CD14-positive monocyte (primary cell): ENCODE results near the gene IL17C. TPM values are rescaled to one million over a fixed set of nuclear protein-coding genes. Genes with fewer than 3 reads are reported as not detected.

Experiments
- DNase-seq, 3 donors: peaks; one replicate each; pipeline ENCODE4 v3.0.0-alpha.2; 2011 to 2022
- H2AFZ ChIP-seq: 2 replicates; pipeline ENCODE4 v1.6.0; 2012; ENCODE audit warnings: mild to moderate bottlenecking, low read depth, low read length, inconsistent platforms; ENCODE audit not compliant: insufficient read depth, poor library complexity, severe bottlenecking
- H3K27ac ChIP-seq, 2 donors: 1 replicate in 1 of 2; 2 replicates in 1 of 2; pipeline ENCODE4 v1.5.1; 2012 to 2013; ENCODE audit warnings: low read length in 2 of 2, control low read depth in 1 of 2, inconsistent platforms in 1 of 2, low read depth in 1 of 2, mild to moderate bottlenecking in 1 of 2
- H3K27me3 ChIP-seq, 2 donors: one replicate each; pipeline versions ENCODE4 v1.6.0 to v1.6.1; 2011 to 2013; ENCODE audit warnings: low read length in 2 of 2; ENCODE audit not compliant: control insufficient read depth in 2 of 2, insufficient read depth in 2 of 2
- H3K36me3 ChIP-seq, 2 donors: replicated peaks in 1 of 2; 1 replicate in 1 of 2; 2 replicates in 1 of 2; pipeline versions ENCODE4 v1.5.1 to v1.6.1; 2012 to 2013; ENCODE audit warnings: low read length in 2 of 2, control low read depth in 1 of 2, inconsistent platforms in 1 of 2, mild to moderate bottlenecking in 1 of 2; ENCODE audit not compliant: insufficient read depth in 2 of 2, control insufficient read depth in 1 of 2
- H3K4me1 ChIP-seq, 2 donors: 1 replicate in 1 of 2; 2 replicates in 1 of 2; pipeline versions ENCODE4 v1.5.1 to v1.6.1; 2012 to 2013; ENCODE audit warnings: low read length in 2 of 2, control low read depth in 1 of 2, inconsistent platforms in 1 of 2, mild to moderate bottlenecking in 1 of 2, moderate library complexity in 1 of 2; ENCODE audit not compliant: insufficient read depth in 2 of 2, control insufficient read depth in 1 of 2
- H3K4me2 ChIP-seq: replicated peaks from 2 replicates; pipeline ENCODE3; 2012; ENCODE audit warnings: low read length, moderate library complexity, mild to moderate bottlenecking; ENCODE audit not compliant: poor library complexity, severe bottlenecking; ENCODE audit errors: extremely low read depth
- H3K4me3 ChIP-seq, 3 experiments: fragments of 200-600 bp in 1 of 3; sonication (generic) in 1 of 3; replicated peaks in 1 of 3; 1 replicate in 2 of 3; 2 replicates in 1 of 3; pipeline ENCODE4 v1.5.1; 2011 to 2013; ENCODE audit warnings: low read length in 3 of 3, mild to moderate bottlenecking in 3 of 3, control low read depth in 2 of 3, low read depth in 2 of 3, inconsistent platforms in 1 of 3, moderate library complexity in 1 of 3
- H3K79me2 ChIP-seq: 2 replicates; pipeline ENCODE4 v1.6.0; 2012; ENCODE audit warnings: mild to moderate bottlenecking, control low read depth, inconsistent platforms, low read length, moderate library complexity; ENCODE audit not compliant: insufficient read depth
- H3K9ac ChIP-seq: 2 replicates; pipeline ENCODE4 v1.6.0; 2017; ENCODE audit warnings: low read length, mild to moderate bottlenecking; ENCODE audit not compliant: insufficient read depth, poor library complexity, severe bottlenecking
- H3K9me3 ChIP-seq, 2 donors: replicated peaks in 1 of 2; 1 replicate in 1 of 2; 2 replicates in 1 of 2; pipeline versions ENCODE4 v1.5.1 to v1.6.1; 2012 to 2013; ENCODE audit warnings: low read length in 2 of 2, control low read depth in 1 of 2; ENCODE audit not compliant: control insufficient read depth in 1 of 2, insufficient read depth in 1 of 2
- H4K20me1 ChIP-seq: 2 replicates; pipeline ENCODE4 v1.6.0; 2012; ENCODE audit warnings: mild to moderate bottlenecking, low read length, control low read depth, moderate library complexity; ENCODE audit not compliant: insufficient read depth
- H3K27ac Mint-ChIP-seq, 7 donors: one replicate each; pipeline ENCODE4 v1.8.0; 2020; ENCODE audit warnings: mild to moderate bottlenecking in 7 of 7, mixed read lengths in 7 of 7, moderate library complexity in 6 of 7, inconsistent platforms in 2 of 7
- H3K27me3 Mint-ChIP-seq, 3 donors: one replicate each; pipeline ENCODE4 v1.8.0; 2021 to 2022; ENCODE audit warnings: low read depth in 3 of 3, mild to moderate bottlenecking in 3 of 3, mixed read lengths in 3 of 3, moderate library complexity in 3 of 3, inconsistent platforms in 1 of 3
- H3K36me3 Mint-ChIP-seq, 2 donors: one replicate each; pipeline ENCODE4 v1.8.0; 2020; ENCODE audit warnings: mixed read lengths in 2 of 2, inconsistent platforms in 1 of 2, mild to moderate bottlenecking in 1 of 2
- H3K4me1 Mint-ChIP-seq: one replicate; pipeline ENCODE4 v1.8.0; 2020; ENCODE audit warnings: mild to moderate bottlenecking, mixed read lengths
- H3K4me3 Mint-ChIP-seq, 2 donors: one replicate each; pipeline ENCODE4 v1.8.0; 2020; ENCODE audit warnings: mild to moderate bottlenecking in 2 of 2, mixed read lengths in 2 of 2, moderate library complexity in 1 of 2
- H3K9me3 Mint-ChIP-seq, 7 donors: one replicate each; pipeline ENCODE4 v1.8.0; 2020 to 2022; ENCODE audit warnings: mixed read lengths in 7 of 7, mild to moderate bottlenecking in 6 of 7, moderate library complexity in 6 of 7, inconsistent platforms in 2 of 7
- CTCF ChIP-seq: fragments of 200-600 bp; IDR thresholded peaks from one replicate; pipeline ENCODE4 v1.8.0; 2022; ENCODE audit warnings: antibody characterized with exemption, mild to moderate bottlenecking
- WGBS: methylation state at CpG from one replicate; pipeline ENCODE4 v1.1.5; 2013; ENCODE audit warnings: missing lambda C conversion rate; ENCODE audit not compliant: insufficient coverage; 5-methylcytosine and 5-hydroxymethylcytosine counted together
- intact Hi-C, 2 donors: fragments of 100-400 bp; cut with micrococcal nuclease; formaldehyde crosslinking; loops; one replicate each; pipeline versions ENCODE4 v1.15.0 to v1.15.1; 2023
- polyA plus RNA-seq, 3 donors: library from polyadenylated mRNA; depleted of rRNA in 1 of 3; unstranded in 2 of 3; stranded (reverse) in 1 of 3; fragments of 300-500 nt in 2 of 3; fragments of >200 nt in 1 of 3; fragmentation: Illumina TruSeq in 2 of 3; gene quantifications; 1 replicate in 2 of 3; 2 replicates in 1 of 3; pipeline ENCODE4 v1.2.3, GENCODE V29; 2012 to 2021

IL17C gene
- polyA plus RNA-seq, 3 donors, result 0.08 TPM; not detected in 2

DNA sequence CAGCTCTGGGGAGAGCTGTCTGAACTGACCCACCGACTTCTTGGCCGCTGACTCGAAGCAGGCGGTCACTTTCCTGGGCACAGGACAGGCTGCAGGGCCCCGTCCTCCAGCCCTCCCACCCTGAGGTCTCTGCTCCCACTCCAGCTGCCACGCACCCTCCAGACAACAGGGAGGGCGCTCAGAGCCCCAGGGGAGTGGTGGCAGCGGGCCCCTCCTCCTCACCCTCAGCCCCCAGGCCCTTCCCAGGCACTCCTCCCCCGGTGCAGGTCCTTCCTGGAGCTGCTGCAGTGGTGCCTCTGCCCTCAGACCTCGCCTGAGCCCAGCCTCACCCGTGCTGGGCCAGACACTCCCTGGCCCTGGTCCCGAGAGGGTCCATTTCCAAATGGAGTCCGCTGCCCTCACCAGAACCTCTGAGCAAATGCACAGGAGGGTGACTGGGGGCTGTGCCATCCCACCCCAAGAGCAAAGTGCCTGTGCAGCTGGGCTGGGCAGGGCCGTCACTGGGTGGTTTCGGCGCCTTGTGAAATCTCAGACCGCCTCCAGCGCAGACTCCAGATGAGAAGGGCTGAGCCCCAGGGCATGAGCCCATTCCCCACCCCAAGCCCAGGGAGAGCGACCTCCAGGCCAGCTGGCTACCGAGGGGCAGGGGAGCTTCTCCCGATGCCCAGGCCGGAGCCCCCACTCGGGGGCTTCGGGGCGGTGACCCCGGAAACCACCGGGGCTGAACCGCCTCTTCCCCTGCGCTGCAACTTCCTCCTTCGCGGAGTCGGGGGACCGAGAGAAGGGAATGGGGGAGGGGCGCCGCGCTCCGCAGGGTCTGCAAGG, 11.8 kb downstream of the IL17C start:
- H3K36me3 ChIP-seq, result peaks cover 33 to 39% of the 10 kb centered on the region in 2 donors
- H3K9me3 ChIP-seq, result no peaks in the 10 kb centered on the region
- H3K4me3 Mint-ChIP-seq, result peak overlapping the region; percentile 92 to 97
- H3K27ac Mint-ChIP-seq, result peak overlapping the region; percentile 87 to 96 (median 94)
- WGBS, result 4% methylated on average over 28 of the region's 37 CpGs
- H3K27ac ChIP-seq, result peak overlapping the region; percentile 83 to 97
- intact Hi-C loops, result loop anchor here (2.0 to 5.0 kb wide), 2 partner anchors 37 kb away; partner anchors contain the start of gene SNAI3 (in 2 of the 2)
- H3K4me1 ChIP-seq, result peaks cover 45 to 53% of the 10 kb centered on the region in 2 donors
- H3K27me3 ChIP-seq, result no peaks in the 10 kb centered on the region
- peaks cover 0 to 2% (median 2%) of the 10 kb centered on the region in 3 donors for H3K27me3 Mint-ChIP-seq
- H3K9ac ChIP-seq, result peak overlapping the region; percentile 93
- no peak for TF ChIP-seq CTCF
- H3K36me3 Mint-ChIP-seq, result peaks cover 29 to 48% of the 10 kb centered on the region in 2 donors
- H3K4me2 ChIP-seq, result peak overlapping the region; percentile 93
- peak overlapping the region; percentile 79 to 100 (median 81) for H3K4me3 ChIP-seq
- peaks cover 56% of the 10 kb centered on the region for H4K20me1 ChIP-seq
- peaks cover 35% of the 10 kb centered on the region for H3K4me1 Mint-ChIP-seq
- DNase-seq, result peak; percentile 48 to 63 (median 62)
- H3K9me3 Mint-ChIP-seq, result peaks cover 0 to 4% (median 0%) of the 10 kb centered on the region in 7 donors
- peaks cover 56% of the 10 kb centered on the region for H3K79me2 ChIP-seq
- peak overlapping the region; percentile 50 for H2AFZ ChIP-seq

DNA sequence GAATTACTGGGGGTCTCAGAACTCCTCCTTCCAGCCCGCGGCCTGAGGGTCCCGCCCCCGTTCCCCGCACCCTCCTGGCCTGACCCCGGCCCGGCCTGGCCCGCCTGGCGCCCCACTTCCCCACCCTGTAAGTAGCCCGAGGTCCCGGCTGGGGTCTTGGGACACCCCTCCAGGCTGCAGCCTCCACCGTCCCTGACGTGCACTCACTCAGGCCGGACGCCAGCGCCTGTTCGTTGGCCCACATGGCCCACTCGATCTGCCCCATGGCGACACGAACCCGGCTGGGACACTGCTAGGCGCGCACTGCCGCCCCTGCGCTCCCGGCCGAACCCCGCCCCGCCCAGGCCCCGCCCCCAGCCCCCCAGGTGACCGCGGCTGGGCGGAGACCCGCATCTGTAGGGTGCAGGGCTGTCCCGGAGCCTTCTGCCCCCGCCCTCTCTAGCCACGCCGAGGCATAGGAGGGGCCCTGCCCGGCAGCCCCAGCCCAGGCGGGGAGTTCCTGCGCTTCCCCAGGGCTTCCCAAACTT, 12.4 kb downstream of the IL17C start, which contains the start of gene CYBA:
TSS of gene CYBA (minus strand) at position 305 of the 527 bp plus-strand sequence. CDS start at position 265, 40 bp downstream.
- Histone ChIP-seq H3K4me1 (peaks cover 45 to 53% of the 10 kb centered on the region in 2 donors), H3K9ac (peak within 1 kb of the TSS; percentile 93), H3K36me3 (peaks cover 28 to 37% of the 10 kb centered on the region in 2 donors), H3K4me3 (peak within 1 kb of the TSS; percentile 79 to 100 (median 81)), H3K9me3 (no peaks in the 10 kb centered on the region), H4K20me1 (peaks cover 50% of the 10 kb centered on the region), H3K27me3 (no peaks in the 10 kb centered on the region), H3K4me2 (peak within 1 kb of the TSS; percentile 93), H3K79me2 (peaks cover 49% of the 10 kb centered on the region), H2AFZ (peak within 1 kb of the TSS; percentile 52), H3K27ac (peak within 1 kb of the TSS; percentile 83 to 97)
- peaks cover 0 to 2% (median 0%) of the 10 kb centered on the region in 7 donors for H3K9me3 Mint-ChIP-seq
- peaks cover 32% of the 10 kb centered on the region for H3K4me1 Mint-ChIP-seq
- H3K27ac Mint-ChIP-seq, result peak within 1 kb of the TSS; percentile 93 to 96 (median 95)
- H3K4me3 Mint-ChIP-seq, result peak within 1 kb of the TSS; percentile 92 to 97
- peaks cover 0 to 2% (median 2%) of the 10 kb centered on the region in 3 donors for H3K27me3 Mint-ChIP-seq
- WGBS, result 0% methylated on average over 37 of the region's 41 CpGs
- intact Hi-C loops, result loop anchor here (2.0 to 5.0 kb wide), 2 partner anchors 36 kb away; partner anchors contain the start of gene SNAI3 (in 2 of the 2)
- H3K36me3 Mint-ChIP-seq, result peaks cover 24 to 43% of the 10 kb centered on the region in 2 donors
- no peak for TF ChIP-seq CTCF
- peak; percentile 70 to 87 (median 84) for DNase-seq
